Mesothelial cell of epicardium (in vitro differentiated cells): ENCODE data around the gene METTL9. TPM values are rescaled to one million over a fixed set of nuclear protein-coding genes. Genes with fewer than 3 reads are reported as not detected.

Source experiments
- DNase-seq, 2 experiments: peaks; one replicate each; pipeline ENCODE4 v3.0.0; 2021; ENCODE audit warnings: low spot score in 2 of 2; ENCODE audit not compliant: unreplicated experiment in 2 of 2
- H3K27ac Mint-ChIP-seq: 2 replicates; pipeline ENCODE4 v1.8.0; 2021; ENCODE audit warnings: mixed read lengths
- H3K27me3 Mint-ChIP-seq: 2 replicates; pipeline ENCODE4 v1.8.0; 2021; ENCODE audit warnings: low read depth, mixed read lengths
- H3K36me3 Mint-ChIP-seq: 2 replicates; pipeline ENCODE4 v1.8.0; 2021; ENCODE audit warnings: mixed read lengths
- H3K4me1 Mint-ChIP-seq: 2 replicates; pipeline ENCODE4 v1.8.0; 2021; ENCODE audit warnings: mixed read lengths
- H3K4me3 Mint-ChIP-seq: 2 replicates; pipeline ENCODE4 v1.8.0; 2021; ENCODE audit warnings: mild to moderate bottlenecking, moderate library complexity, mixed read lengths
- H3K9me3 Mint-ChIP-seq: 2 replicates; pipeline ENCODE4 v1.8.0; 2021; ENCODE audit warnings: mixed read lengths
- total RNA-seq: library from RNA; stranded (reverse); gene quantifications from 3 replicates; pipeline ENCODE4 v1.2.1, GENCODE V29; 2021
- TF ChIP-seq, protein P1 (sequence below): fragments of 200-600 bp; sonication (generic); IDR thresholded peaks from one replicate; pipeline ENCODE4 v1.5.0; 2021; ENCODE audit warnings: antibody characterized with exemption; ENCODE audit not compliant: unreplicated experiment

Gene METTL9
- total RNA-seq, 1 donor from 2014 or later, result 138 TPM

DNA sequence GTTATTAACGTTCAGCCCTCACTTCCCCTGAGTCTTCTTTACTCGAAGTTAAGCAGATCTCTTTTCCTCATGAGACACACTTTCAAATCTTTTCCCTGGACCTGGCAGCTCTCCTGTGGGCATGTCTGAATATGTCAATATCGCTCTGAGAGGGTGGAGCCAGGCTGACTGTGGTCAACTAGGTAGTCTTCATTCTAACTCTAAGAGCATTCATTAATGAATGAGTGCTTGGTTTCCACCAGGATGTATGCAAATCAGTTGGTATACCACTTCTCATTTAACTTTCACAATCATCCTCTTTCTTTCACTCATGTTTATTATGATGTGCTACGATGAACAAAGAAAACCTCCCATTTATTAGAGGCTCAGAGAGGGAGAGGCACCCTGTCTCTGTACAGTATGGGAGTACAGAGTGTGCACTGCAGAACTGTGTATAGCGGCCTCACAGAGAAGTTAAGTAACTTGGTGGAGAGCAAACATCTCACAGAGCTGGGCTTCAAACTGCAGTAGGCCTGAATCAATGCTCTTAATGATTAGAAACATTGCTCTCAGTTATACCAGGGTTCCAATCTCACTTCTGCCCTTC lies 104.3 kb downstream of the METTL9 start:
- peaks cover 7% of the 10 kb centered on the region for H3K27me3 Mint-ChIP-seq
- no peaks in the 10 kb centered on the region for H3K4me1 Mint-ChIP-seq
- TF ChIP-seq, protein P1, sequence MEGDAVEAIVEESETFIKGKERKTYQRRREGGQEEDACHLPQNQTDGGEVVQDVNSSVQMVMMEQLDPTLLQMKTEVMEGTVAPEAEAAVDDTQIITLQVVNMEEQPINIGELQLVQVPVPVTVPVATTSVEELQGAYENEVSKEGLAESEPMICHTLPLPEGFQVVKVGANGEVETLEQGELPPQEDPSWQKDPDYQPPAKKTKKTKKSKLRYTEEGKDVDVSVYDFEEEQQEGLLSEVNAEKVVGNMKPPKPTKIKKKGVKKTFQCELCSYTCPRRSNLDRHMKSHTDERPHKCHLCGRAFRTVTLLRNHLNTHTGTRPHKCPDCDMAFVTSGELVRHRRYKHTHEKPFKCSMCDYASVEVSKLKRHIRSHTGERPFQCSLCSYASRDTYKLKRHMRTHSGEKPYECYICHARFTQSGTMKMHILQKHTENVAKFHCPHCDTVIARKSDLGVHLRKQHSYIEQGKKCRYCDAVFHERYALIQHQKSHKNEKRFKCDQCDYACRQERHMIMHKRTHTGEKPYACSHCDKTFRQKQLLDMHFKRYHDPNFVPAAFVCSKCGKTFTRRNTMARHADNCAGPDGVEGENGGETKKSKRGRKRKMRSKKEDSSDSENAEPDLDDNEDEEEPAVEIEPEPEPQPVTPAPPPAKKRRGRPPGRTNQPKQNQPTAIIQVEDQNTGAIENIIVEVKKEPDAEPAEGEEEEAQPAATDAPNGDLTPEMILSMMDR, result no peak
- no peak overlapping the region for H3K27ac Mint-ChIP-seq
- no peak for DNase-seq
- H3K4me3 Mint-ChIP-seq, result no peak overlapping the region
- H3K9me3 Mint-ChIP-seq, result no peaks in the 10 kb centered on the region
- H3K36me3 Mint-ChIP-seq, result no peaks in the 10 kb centered on the region

DNA sequence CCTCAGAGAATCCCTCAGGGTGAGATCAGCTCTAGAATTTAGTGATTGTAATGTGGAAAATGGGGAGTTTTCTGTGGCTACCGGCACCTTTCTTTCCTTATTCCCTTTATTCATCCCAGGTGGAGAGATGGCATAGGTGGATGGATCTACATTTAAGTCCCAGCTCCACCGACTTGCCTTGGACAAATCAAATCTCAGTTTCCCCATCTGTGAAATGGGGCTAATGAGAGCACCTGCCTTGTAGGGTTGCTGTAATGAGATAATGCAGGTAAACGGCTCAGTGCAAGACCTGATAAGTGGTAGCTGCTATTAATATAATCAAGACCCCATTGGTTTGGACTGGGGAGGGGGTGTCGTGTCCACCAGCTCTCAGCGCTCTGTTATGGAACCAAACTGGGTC lies 104.9 kb downstream of the METTL9 start:
- Mint-ChIP-seq H3K27ac (no peak overlapping the region), H3K27me3 (peaks cover 7% of the 10 kb centered on the region), H3K4me3 (no peak overlapping the region)

DNA sequence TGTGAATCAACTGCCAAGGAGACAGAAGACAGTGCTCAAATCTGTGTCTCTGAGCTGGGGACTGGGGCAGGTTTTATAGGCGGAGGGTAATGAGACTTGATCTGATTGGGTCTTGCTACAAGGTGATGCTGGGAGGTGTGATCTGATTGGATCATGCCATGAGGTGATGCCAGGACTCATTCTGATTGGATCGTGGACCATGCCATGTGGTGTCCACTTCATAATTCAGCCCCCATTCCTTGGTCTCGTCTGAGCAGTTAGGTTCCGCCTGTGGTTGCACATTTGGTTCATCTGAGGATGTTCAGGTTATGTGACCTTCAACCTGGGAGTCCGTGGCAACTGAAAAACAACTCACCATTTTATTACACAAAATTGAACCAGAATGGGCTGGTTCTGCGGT lies 105.4 kb downstream of the METTL9 start:
- no peaks in the 10 kb centered on the region for H3K9me3 Mint-ChIP-seq
- TF ChIP-seq, protein P1, result no peak
- H3K27ac Mint-ChIP-seq, result no peak overlapping the region
- H3K36me3 Mint-ChIP-seq, result no peaks in the 10 kb centered on the region
- no peak overlapping the region for H3K4me3 Mint-ChIP-seq
- H3K27me3 Mint-ChIP-seq, result peaks cover 7% of the 10 kb centered on the region
- DNase-seq, result no peak
- H3K4me1 Mint-ChIP-seq, result no peaks in the 10 kb centered on the region

More for the DNA sequence above, 104.9 kb downstream of the METTL9 start:
- no peaks in the 10 kb centered on the region for H3K4me1 Mint-ChIP-seq
- no peaks in the 10 kb centered on the region for H3K9me3 Mint-ChIP-seq
- no peaks in the 10 kb centered on the region for H3K36me3 Mint-ChIP-seq
- no peak for DNase-seq
- TF ChIP-seq, protein P1, result no peak

Other genes with a start within 250 kb of the METTL9 start
- not detected in 3 replicates for gene IGSF6, start 53.0 kb downstream of the METTL9 start, total RNA-seq
- gene OTOA, start 64.4 kb downstream of the METTL9 start, total RNA-seq, result 0.09 to 0.25 TPM (median 0.25 TPM) in 3 replicates